Nephron progenitor cell (in vitro differentiated cells): ENCODE results near the gene RSPRY1.
"Not testable (repeated sequence)": the region's sequence is repeated elsewhere in the genome, so short reads cannot be mapped to it uniquely, and the experiment has no call there.

Experiments
- DNase-seq: peaks from one replicate; pipeline ENCODE4 v3.0.0; 2021
- H3K27ac Mint-ChIP-seq: 2 replicates; pipeline ENCODE4 v1.8.0; 2021; ENCODE audit warnings: mild to moderate bottlenecking, moderate library complexity, mixed read lengths
- H3K27me3 Mint-ChIP-seq: 2 replicates; pipeline ENCODE4 v1.8.0; 2021; ENCODE audit warnings: mild to moderate bottlenecking, low read depth, mixed read lengths; ENCODE audit not compliant: poor library complexity
- H3K36me3 Mint-ChIP-seq: 2 replicates; pipeline ENCODE4 v1.8.0; 2021; ENCODE audit warnings: low read depth, mixed read lengths
- H3K4me1 Mint-ChIP-seq: 2 replicates; pipeline ENCODE4 v1.8.0; 2021; ENCODE audit warnings: mixed read lengths
- H3K4me3 Mint-ChIP-seq: 2 replicates; pipeline ENCODE4 v1.8.0; 2021; ENCODE audit warnings: mild to moderate bottlenecking, moderate library complexity, mixed read lengths
- H3K9me3 Mint-ChIP-seq: 2 replicates; pipeline ENCODE4 v1.8.0; 2021; ENCODE audit warnings: mild to moderate bottlenecking, moderate library complexity, mixed read lengths
- TF ChIP-seq, protein P1 (sequence below): fragments of 200-600 bp; sonication (generic); IDR thresholded peaks from 2 replicates; pipeline ENCODE4 v1.5.0; 2021; ENCODE audit warnings: antibody characterized with exemption

RSPRY1 gene

DNA sequence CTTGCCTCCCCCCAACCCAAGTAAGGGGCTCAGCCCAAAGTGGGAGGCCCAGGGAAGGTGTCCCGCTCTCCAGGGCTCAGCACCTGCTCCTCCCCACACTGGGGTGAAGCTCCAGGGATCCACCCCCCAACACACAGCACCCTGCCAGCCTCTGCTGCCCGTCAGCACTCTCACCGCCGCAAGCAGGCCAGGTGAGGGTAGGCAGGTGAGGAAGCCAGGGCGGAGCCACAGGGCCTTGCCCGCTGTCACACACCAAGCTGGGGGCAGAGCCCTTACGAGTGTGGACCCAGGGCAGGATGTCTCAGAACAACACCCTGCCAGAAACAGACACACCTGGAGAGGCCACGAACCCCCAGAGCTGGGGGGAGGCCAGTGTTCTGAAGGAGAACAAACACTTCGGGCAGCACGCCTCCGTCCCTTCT, 78.8 kb downstream of the RSPRY1 start:
- Mint-ChIP-seq H3K27me3 (peaks cover 12% of the 10 kb centered on the region), H3K27ac (no peak overlapping the region), H3K9me3 (no peaks in the 10 kb centered on the region), H3K4me3 (no peak overlapping the region), H3K4me1 (peaks cover 30% of the 10 kb centered on the region), H3K36me3 (no peaks in the 10 kb centered on the region)
- DNase-seq = no peak
- TF ChIP-seq, protein P1, sequence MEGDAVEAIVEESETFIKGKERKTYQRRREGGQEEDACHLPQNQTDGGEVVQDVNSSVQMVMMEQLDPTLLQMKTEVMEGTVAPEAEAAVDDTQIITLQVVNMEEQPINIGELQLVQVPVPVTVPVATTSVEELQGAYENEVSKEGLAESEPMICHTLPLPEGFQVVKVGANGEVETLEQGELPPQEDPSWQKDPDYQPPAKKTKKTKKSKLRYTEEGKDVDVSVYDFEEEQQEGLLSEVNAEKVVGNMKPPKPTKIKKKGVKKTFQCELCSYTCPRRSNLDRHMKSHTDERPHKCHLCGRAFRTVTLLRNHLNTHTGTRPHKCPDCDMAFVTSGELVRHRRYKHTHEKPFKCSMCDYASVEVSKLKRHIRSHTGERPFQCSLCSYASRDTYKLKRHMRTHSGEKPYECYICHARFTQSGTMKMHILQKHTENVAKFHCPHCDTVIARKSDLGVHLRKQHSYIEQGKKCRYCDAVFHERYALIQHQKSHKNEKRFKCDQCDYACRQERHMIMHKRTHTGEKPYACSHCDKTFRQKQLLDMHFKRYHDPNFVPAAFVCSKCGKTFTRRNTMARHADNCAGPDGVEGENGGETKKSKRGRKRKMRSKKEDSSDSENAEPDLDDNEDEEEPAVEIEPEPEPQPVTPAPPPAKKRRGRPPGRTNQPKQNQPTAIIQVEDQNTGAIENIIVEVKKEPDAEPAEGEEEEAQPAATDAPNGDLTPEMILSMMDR = no peak

GRCh38 chr16:57265850-57266530, 79.9 kb downstream of the RSPRY1 start:
- no peaks in the 10 kb centered on the region for H3K9me3 Mint-ChIP-seq
- DNase-seq = no peak
- TF ChIP-seq, protein P1 = no peak
- H3K27me3 Mint-ChIP-seq = peaks cover 15% of the 10 kb centered on the region
- no peak overlapping the region for H3K4me3 Mint-ChIP-seq
- H3K36me3 Mint-ChIP-seq = no peaks in the 10 kb centered on the region
- no peak overlapping the region for H3K27ac Mint-ChIP-seq
- peaks cover 22% of the 10 kb centered on the region for H3K4me1 Mint-ChIP-seq

GRCh38 chr16:57266531-57267260, 80.6 kb downstream of the RSPRY1 start:
- no peak for DNase-seq
- TF ChIP-seq, protein P1 = no peak
- no peak overlapping the region for H3K27ac Mint-ChIP-seq

DNA sequence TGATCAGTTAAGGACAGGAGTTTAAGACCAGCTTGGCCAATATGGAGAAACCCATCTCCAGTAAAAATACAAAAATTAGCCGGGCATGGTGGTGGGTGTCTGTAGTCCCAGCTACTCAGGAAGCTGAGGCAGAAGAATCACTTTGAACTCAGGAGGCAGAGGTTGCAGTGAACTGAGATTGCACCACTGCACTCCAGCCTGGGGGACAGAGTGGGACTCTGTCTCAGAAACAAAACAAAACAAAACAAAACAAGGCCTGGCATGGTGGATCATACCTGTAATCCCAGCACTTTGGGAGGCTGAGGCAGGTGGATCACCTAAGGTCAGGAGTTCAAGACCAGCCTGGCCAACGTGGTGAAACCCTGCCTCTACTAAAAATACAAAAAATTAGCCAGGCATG, 81.2 kb downstream of the RSPRY1 start:
- DNase-seq, H3K4me3 Mint-ChIP-seq, H3K27ac Mint-ChIP-seq, H3K36me3 Mint-ChIP-seq, H3K9me3 Mint-ChIP-seq: not testable (repeated sequence)
- Mint-ChIP-seq H3K27me3 (peaks cover 15% of the 10 kb centered on the region), H3K4me1 (peaks cover 22% of the 10 kb centered on the region)

More at GRCh38 chr16:57266531-57267260, 80.6 kb downstream of the RSPRY1 start:
- H3K4me3 Mint-ChIP-seq = no peak overlapping the region
- H3K4me1 Mint-ChIP-seq = peaks cover 22% of the 10 kb centered on the region
- H3K36me3 Mint-ChIP-seq = no peaks in the 10 kb centered on the region
- peaks cover 15% of the 10 kb centered on the region for H3K27me3 Mint-ChIP-seq
- H3K9me3 Mint-ChIP-seq = no peaks in the 10 kb centered on the region

DNA sequence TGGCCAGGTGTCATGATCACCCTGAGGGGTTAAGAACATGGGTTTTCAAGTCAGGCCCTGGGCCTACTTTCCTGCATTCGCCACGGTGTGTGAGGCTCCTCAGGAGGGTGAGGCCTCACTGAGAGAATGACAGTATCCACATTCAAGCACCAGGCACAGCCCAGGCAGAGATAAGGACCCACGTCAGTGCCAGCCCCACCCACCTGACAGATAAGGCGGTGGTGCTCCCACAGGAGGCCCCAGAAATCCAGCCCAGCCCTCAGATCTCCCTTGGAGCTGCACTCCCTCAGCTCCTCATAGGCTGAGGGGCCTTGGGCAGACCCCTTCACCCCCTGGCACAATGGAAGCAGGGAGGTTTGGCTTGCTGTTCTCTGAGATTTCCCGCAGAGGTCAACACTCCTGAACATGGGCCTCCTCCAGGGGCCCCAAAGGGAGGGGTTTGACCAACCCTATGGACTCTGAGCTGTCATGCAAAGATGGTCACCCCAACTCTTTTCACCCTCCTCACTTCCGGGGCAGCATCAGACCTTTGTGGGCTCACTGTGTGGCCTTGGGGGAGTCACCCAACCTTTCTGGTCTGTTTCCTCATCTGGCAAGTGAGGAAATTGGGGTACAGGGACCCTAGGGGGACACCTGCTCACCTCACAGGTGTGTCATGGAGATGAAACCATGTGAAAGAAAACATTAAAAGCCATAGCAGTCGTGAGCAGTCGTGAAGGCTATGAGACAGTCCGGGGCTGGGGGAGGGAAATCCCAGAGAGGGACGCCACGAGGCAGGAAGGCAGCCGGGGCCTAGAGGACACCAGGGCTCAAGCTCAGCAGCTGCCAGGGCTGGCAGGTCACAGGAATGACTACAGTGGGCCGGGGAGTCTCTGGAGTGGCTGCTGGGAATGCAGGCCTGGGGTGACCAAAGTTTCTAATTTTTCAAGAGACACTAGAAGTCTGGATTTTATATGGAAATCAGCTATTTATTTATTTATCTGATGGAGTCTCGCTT, 83.0 kb downstream of the RSPRY1 start:
- Mint-ChIP-seq H3K9me3 (no peaks in the 10 kb centered on the region), H3K27me3 (peaks cover 15% of the 10 kb centered on the region), H3K4me1 (peaks cover 18% of the 10 kb centered on the region), H3K36me3 (no peaks in the 10 kb centered on the region), H3K27ac (peak overlapping the region; percentile 36), H3K4me3 (no peak overlapping the region)
- TF ChIP-seq, protein P1 = no peak
- DNase-seq = no peak
